Type B pancreatic cell (in vitro differentiated cells): Measurements from ENCODE around the gene KLHL10. TPM values are rescaled to one million over a fixed set of nuclear protein-coding genes. Genes with fewer than 3 reads are reported as not detected.

Experiments
- DNase-seq: peaks from one replicate; pipeline ENCODE4 v3.0.0; 2021; ENCODE audit warnings: mixed read lengths; ENCODE audit not compliant: unreplicated experiment; ENCODE audit errors: extremely low spot score
- H3K27ac Mint-ChIP-seq: 2 replicates; pipeline ENCODE4 v1.8.0; 2021; ENCODE audit warnings: mild to moderate bottlenecking, mixed read lengths
- H3K27me3 Mint-ChIP-seq: 2 replicates; pipeline ENCODE4 v1.8.0; 2021; ENCODE audit warnings: mixed read lengths
- H3K36me3 Mint-ChIP-seq: 2 replicates; pipeline ENCODE4 v1.8.0; 2021; ENCODE audit warnings: mixed read lengths
- H3K4me1 Mint-ChIP-seq: one replicate; pipeline ENCODE4 v1.8.0; 2021; ENCODE audit warnings: mixed read lengths; ENCODE audit not compliant: unreplicated experiment
- H3K4me3 Mint-ChIP-seq: 2 replicates; pipeline ENCODE4 v1.8.0; 2021; ENCODE audit warnings: mild to moderate bottlenecking, mixed read lengths
- H3K9me3 Mint-ChIP-seq: 2 replicates; pipeline ENCODE4 v1.8.0; 2021; ENCODE audit warnings: mixed read lengths
- total RNA-seq: library from RNA; stranded (reverse); gene quantifications from 2 replicates; pipeline ENCODE4 v1.2.1, GENCODE V29; 2021; ENCODE audit warnings: low replicate concordance
- TF ChIP-seq, protein P1 (sequence below): fragments of 200-600 bp; sonication (generic); conservative IDR thresholded peaks from 2 replicates; pipeline ENCODE4 v1.5.0; 2021; ENCODE audit warnings: antibody characterized with exemption, mild to moderate bottlenecking

The KLHL10 gene
- total RNA-seq, 1 donor from 2014 or later: 0.24 TPM

DNA sequence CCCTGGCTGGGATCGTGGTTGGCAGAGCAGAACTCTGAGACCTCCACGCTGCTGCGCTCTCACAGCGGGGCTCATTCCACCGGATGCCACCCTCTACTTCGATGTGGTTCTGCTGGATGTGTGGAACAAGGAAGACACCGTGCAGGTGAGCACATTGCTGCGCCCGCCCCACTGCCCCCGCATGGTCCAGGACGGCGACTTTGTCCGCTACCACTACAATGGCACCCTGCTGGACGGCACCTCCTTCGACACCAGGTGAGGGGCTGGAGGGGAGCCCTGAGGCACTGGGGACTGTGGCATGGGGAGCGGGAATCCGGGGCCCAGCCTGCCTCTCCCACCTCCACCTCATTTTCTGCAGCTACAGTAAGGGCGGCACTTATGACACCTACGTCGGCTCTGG, 19.6 kb upstream of the KLHL10 start:
- TF ChIP-seq, protein P1, sequence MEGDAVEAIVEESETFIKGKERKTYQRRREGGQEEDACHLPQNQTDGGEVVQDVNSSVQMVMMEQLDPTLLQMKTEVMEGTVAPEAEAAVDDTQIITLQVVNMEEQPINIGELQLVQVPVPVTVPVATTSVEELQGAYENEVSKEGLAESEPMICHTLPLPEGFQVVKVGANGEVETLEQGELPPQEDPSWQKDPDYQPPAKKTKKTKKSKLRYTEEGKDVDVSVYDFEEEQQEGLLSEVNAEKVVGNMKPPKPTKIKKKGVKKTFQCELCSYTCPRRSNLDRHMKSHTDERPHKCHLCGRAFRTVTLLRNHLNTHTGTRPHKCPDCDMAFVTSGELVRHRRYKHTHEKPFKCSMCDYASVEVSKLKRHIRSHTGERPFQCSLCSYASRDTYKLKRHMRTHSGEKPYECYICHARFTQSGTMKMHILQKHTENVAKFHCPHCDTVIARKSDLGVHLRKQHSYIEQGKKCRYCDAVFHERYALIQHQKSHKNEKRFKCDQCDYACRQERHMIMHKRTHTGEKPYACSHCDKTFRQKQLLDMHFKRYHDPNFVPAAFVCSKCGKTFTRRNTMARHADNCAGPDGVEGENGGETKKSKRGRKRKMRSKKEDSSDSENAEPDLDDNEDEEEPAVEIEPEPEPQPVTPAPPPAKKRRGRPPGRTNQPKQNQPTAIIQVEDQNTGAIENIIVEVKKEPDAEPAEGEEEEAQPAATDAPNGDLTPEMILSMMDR: no peak
- Mint-ChIP-seq H3K4me3 (no peak overlapping the region), H3K4me1 (peaks cover 8% of the 10 kb centered on the region), H3K9me3 (no peaks in the 10 kb centered on the region), H3K36me3 (no peaks in the 10 kb centered on the region), H3K27me3 (no peaks in the 10 kb centered on the region), H3K27ac (no peak overlapping the region)
- no peak for DNase-seq

DNA sequence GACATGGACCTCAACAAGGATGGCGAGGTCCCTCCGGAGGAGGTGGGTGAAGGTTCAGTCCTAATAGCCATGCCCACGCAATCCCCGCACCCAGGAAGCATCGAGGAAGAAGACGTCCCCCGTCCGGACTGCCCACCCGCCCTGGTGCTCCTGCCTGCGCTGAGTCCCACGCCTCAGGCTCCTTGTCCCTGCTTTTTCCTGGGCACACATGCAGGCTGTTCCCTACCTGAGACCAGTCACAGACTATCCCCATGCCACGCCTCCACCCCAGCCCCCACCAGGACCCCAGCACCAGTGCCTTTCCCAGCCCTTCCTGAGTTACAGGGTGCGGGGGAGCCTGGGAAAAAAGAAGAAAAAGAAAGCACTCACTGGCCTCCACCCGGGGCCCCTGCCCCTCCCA, 15.8 kb upstream of the KLHL10 start:
- H3K4me1 Mint-ChIP-seq: peaks cover 4% of the 10 kb centered on the region

DNA sequence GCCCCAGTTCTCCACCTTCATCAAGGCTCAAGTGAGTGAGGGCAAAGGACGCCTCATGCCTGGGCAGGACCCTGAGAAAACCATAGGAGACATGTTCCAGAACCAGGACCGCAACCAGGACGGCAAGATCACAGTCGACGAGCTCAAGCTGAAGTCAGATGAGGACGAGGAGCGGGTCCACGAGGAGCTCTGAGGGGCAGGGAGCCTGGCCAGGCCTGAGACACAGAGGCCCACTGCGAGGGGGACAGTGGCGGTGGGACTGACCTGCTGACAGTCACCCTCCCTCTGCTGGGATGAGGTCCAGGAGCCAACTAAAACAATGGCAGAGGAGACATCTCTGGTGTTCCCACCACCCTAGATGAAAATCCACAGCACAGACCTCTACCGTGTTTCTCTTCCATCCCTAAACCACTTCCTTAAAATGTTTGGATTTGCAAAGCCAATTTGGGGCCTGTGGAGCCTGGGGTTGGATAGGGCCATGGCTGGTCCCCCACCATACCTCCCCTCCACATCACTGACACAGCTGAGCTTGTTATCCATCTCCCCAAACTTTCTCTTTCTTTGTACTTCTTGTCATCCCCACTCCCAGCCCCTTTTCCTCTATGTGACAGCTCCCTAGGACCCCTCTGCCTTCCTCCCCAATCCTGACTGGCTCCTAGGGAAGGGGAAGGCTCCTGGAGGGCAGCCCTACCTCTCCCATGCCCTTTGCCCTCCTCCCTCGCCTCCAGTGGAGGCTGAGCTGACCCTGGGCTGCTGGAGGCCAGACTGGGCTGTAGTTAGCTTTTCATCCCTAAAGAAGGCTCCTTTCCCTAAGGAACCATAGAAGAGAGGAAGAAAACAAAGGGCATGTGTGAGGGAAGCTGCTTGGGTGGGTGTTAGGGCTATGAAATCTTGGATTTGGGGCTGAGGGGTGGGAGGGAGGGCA, 15.1 kb upstream of the KLHL10 start:
- TF ChIP-seq, protein P1: no peak
- H3K27me3 Mint-ChIP-seq: no peaks in the 10 kb centered on the region
- DNase-seq: no peak
- H3K36me3 Mint-ChIP-seq: peaks cover 6% of the 10 kb centered on the region
- H3K4me1 Mint-ChIP-seq: peaks cover 4% of the 10 kb centered on the region
- no peaks in the 10 kb centered on the region for H3K9me3 Mint-ChIP-seq
- no peak overlapping the region for H3K4me3 Mint-ChIP-seq
- H3K27ac Mint-ChIP-seq: no peak overlapping the region

More for the DNA sequence above, 15.8 kb upstream of the KLHL10 start:
- TF ChIP-seq, protein P1: no peak
- no peak overlapping the region for H3K4me3 Mint-ChIP-seq
- DNase-seq: no peak
- H3K27ac Mint-ChIP-seq: no peak overlapping the region
- peaks cover 6% of the 10 kb centered on the region for H3K36me3 Mint-ChIP-seq
- no peaks in the 10 kb centered on the region for H3K9me3 Mint-ChIP-seq
- H3K27me3 Mint-ChIP-seq: no peaks in the 10 kb centered on the region

DNA sequence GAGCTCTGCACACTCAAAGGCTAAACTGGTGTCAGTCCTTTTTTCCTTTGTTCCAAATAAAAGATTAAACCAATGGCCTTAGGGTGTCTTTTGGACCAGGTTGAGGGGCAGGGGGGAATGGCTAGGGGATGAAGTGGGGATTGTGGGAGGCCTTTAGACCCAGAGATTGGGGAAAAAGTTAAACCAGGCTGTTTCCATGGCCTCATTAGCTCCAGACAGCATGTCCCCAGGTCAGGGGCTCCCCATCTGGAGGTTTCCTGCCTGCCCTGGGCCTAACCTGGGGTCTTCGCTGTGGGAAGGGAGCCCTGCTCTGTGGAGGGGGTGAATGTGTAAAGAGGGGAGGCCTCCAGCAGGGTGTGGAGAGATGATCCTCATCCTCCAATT, 14.5 kb upstream of the KLHL10 start:
- no peak overlapping the region for H3K27ac Mint-ChIP-seq
- no peaks in the 10 kb centered on the region for H3K27me3 Mint-ChIP-seq
- H3K36me3 Mint-ChIP-seq: peaks cover 6% of the 10 kb centered on the region
- H3K9me3 Mint-ChIP-seq: no peaks in the 10 kb centered on the region
- H3K4me1 Mint-ChIP-seq: peaks cover 4% of the 10 kb centered on the region
- DNase-seq: no peak
- no peak overlapping the region for H3K4me3 Mint-ChIP-seq
- TF ChIP-seq, protein P1: no peak

DNA sequence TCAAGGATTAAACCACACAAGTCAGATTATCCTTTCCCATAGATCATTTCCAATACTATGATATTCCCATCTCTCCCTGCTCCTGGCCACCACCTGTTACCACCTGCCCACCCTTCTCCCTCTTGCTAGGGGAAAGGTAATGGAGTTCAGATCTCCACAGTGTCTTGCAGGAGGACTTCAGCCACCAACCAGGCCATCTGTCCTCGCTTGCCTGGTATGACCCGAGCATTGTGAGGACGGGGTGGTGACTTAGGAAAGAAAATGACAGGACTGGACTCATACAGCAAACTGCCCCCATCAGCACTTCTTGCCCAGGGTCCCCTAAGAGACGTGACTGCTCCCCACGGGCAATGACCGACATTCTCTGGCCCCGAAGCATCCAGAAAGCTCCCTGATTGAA, 14.0 kb upstream of the KLHL10 start:
- TF ChIP-seq, protein P1: no peak
- no peak for DNase-seq
- H3K27me3 Mint-ChIP-seq: no peaks in the 10 kb centered on the region
- peaks cover 4% of the 10 kb centered on the region for H3K4me1 Mint-ChIP-seq
- H3K36me3 Mint-ChIP-seq: peaks cover 7% of the 10 kb centered on the region
- no peak overlapping the region for H3K4me3 Mint-ChIP-seq
- H3K9me3 Mint-ChIP-seq: no peaks in the 10 kb centered on the region
- H3K27ac Mint-ChIP-seq: no peak overlapping the region
